Skeletal muscle satellite cell (primary cell): ENCODE results near the gene GPC6.
"Not testable (repeated sequence)": the region's sequence is repeated elsewhere in the genome, so short reads cannot be mapped to it uniquely, and the experiment has no call there.

ENCODE experiments used
- H3K27me3 ChIP-seq: 2 replicates; pipeline ENCODE4 v1.7.0; 2013; ENCODE audit warnings: low read length; ENCODE audit not compliant: control insufficient read depth, insufficient read depth
- H3K36me3 ChIP-seq: 2 replicates; pipeline ENCODE4 v1.7.0; 2013; ENCODE audit warnings: mild to moderate bottlenecking, control low read depth, low read length; ENCODE audit not compliant: insufficient read depth
- H3K4me1 ChIP-seq: 2 replicates; pipeline ENCODE4 v1.7.0; 2013; ENCODE audit warnings: low read length; ENCODE audit not compliant: control insufficient read depth, insufficient read depth
- H3K4me2 ChIP-seq: 2 replicates; pipeline ENCODE4 v1.7.0; 2013; ENCODE audit warnings: mild to moderate bottlenecking, low read length
- H3K4me3 ChIP-seq: 2 replicates; pipeline ENCODE4 v1.7.0; 2013; ENCODE audit warnings: low read length
- H3K9ac ChIP-seq: 2 replicates; pipeline ENCODE4 v1.7.0; 2013; ENCODE audit warnings: mild to moderate bottlenecking, low read depth, low read length, moderate library complexity
- H3K9me3 ChIP-seq: replicated peaks from 2 replicates; pipeline ENCODE4 v1.7.0; 2013; ENCODE audit warnings: mild to moderate bottlenecking, control low read depth, low read length

Gene GPC6

GRCh38 chr13:94331281-94331680 lies 1104.7 kb downstream of the GPC6 start:
- Histone ChIP-seq H3K4me3 (no peak overlapping the region), H3K9ac (no peak overlapping the region), H3K4me2 (no peak overlapping the region), H3K36me3 (no peaks in the 10 kb centered on the region), H3K9me3 (no peaks in the 10 kb centered on the region), H3K27me3 (no peaks in the 10 kb centered on the region), H3K4me1 (peaks cover 36% of the 10 kb centered on the region)

- Histone ChIP-seq H3K4me3 (no peak overlapping the region), H3K36me3 (no peaks in the 10 kb centered on the region), H3K9me3 (no peaks in the 10 kb centered on the region), H3K9ac (no peak overlapping the region), H3K27me3 (no peaks in the 10 kb centered on the region), H3K4me2 (no peak overlapping the region), H3K4me1 (peaks cover 30% of the 10 kb centered on the region)
Measured at GRCh38 chr13:94332359-94333096, 1105.9 kb downstream of the GPC6 start.

GRCh38 chr13:94333131-94333820 lies 1106.7 kb downstream of the GPC6 start:
- no peaks in the 10 kb centered on the region for H3K27me3 ChIP-seq
- no peak overlapping the region for H3K4me3 ChIP-seq
- H3K4me1 ChIP-seq, result peaks cover 28% of the 10 kb centered on the region
- no peaks in the 10 kb centered on the region for H3K36me3 ChIP-seq
- H3K9me3 ChIP-seq, result no peaks in the 10 kb centered on the region
- H3K9ac ChIP-seq, result no peak overlapping the region
- H3K4me2 ChIP-seq, result no peak overlapping the region

- Histone ChIP-seq H3K9me3 (no peaks in the 10 kb centered on the region), H3K4me2 (no peak overlapping the region), H3K4me1 (peaks cover 7% of the 10 kb centered on the region), H3K27me3 (no peaks in the 10 kb centered on the region), H3K4me3 (no peak overlapping the region), H3K36me3 (no peaks in the 10 kb centered on the region), H3K9ac (no peak overlapping the region)
Measured at GRCh38 chr13:94335761-94336526, 1109.3 kb downstream of the GPC6 start.

GRCh38 chr13:94339116-94339687 lies 1112.6 kb downstream of the GPC6 start:
- Histone ChIP-seq H3K27me3 (no peaks in the 10 kb centered on the region), H3K9ac (no peak overlapping the region), H3K4me3 (no peak overlapping the region), H3K36me3 (no peaks in the 10 kb centered on the region), H3K4me1 (peaks cover 23% of the 10 kb centered on the region), H3K9me3 (no peaks in the 10 kb centered on the region), H3K4me2 (no peak overlapping the region)

- Histone ChIP-seq H3K27me3 (no peaks in the 10 kb centered on the region), H3K4me2 (peak overlapping the region; percentile 63), H3K36me3 (no peaks in the 10 kb centered on the region), H3K4me1 (peaks cover 28% of the 10 kb centered on the region), H3K9me3 (no peaks in the 10 kb centered on the region), H3K4me3 (peak overlapping the region; percentile 15), H3K9ac (peak overlapping the region; percentile 8)
Measured at GRCh38 chr13:94342436-94343242, 1116.0 kb downstream of the GPC6 start.

- Histone ChIP-seq H3K27me3 (no peaks in the 10 kb centered on the region), H3K4me3 (peak overlapping the region; percentile 15), H3K9me3 (no peaks in the 10 kb centered on the region), H3K4me1 (peaks cover 28% of the 10 kb centered on the region), H3K9ac (peak overlapping the region; percentile 8), H3K36me3 (no peaks in the 10 kb centered on the region), H3K4me2 (peak overlapping the region; percentile 63)
Measured at GRCh38 chr13:94343243-94343585, 1116.6 kb downstream of the GPC6 start.

- peak overlapping the region; percentile 15 for H3K4me3 ChIP-seq
- H3K4me1 ChIP-seq, result peaks cover 28% of the 10 kb centered on the region
- peak overlapping the region; percentile 63 for H3K4me2 ChIP-seq
- H3K9ac ChIP-seq, result peak overlapping the region; percentile 8
- H3K27me3 ChIP-seq, H3K9me3 ChIP-seq, H3K36me3 ChIP-seq: not testable (repeated sequence)
Measured at GRCh38 chr13:94343687-94344086, 1117.1 kb downstream of the GPC6 start.

- no peaks in the 10 kb centered on the region for H3K9me3 ChIP-seq
- no peaks in the 10 kb centered on the region for H3K36me3 ChIP-seq
- H3K4me2 ChIP-seq, result peak overlapping the region; percentile 55
- H3K4me1 ChIP-seq, result peaks cover 28% of the 10 kb centered on the region
- no peak overlapping the region for H3K4me3 ChIP-seq
- H3K27me3 ChIP-seq, result no peaks in the 10 kb centered on the region
- peak overlapping the region; percentile 22 for H3K9ac ChIP-seq
Measured at GRCh38 chr13:94344126-94344818, 1117.7 kb downstream of the GPC6 start.

GRCh38 chr13:94345374-94346195 lies 1119.0 kb downstream of the GPC6 start:
- no peaks in the 10 kb centered on the region for H3K9me3 ChIP-seq
- H3K9ac ChIP-seq, result peak overlapping the region; percentile 2
- no peak overlapping the region for H3K4me3 ChIP-seq
- no peaks in the 10 kb centered on the region for H3K27me3 ChIP-seq
- no peak overlapping the region for H3K4me2 ChIP-seq
- peaks cover 28% of the 10 kb centered on the region for H3K4me1 ChIP-seq
- H3K36me3 ChIP-seq, result no peaks in the 10 kb centered on the region
